ENCODE data around the gene CHN1. TPM values are rescaled to one million over a fixed set of nuclear protein-coding genes. Genes with fewer than 3 reads are reported as not detected.

The CHN1 gene
- total RNA-seq, 2 experiments from 2014 or later = 1.7 to 4.5 TPM

DNA sequence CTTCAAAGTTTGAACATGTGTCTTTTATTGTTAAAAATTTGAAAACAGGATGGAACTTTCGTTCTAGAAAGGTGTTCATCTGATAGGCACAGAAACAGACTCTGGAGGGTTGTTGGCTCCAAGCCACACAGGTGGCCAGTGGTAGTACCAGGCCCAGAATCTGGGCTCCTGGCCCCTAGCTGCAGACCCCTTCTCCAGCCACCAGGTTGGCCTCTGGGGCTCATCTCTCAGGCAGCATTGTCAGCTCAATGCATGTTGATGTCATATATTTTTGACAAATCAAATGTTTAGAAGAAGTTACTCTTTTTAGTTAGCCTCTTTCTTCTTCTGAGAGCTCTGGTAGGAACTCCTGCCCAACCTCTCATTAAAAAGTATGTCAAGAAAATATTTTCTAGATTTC lies 206.4 kb downstream of the CHN1 start:
- H3K4me3 Mint-ChIP-seq = no peak overlapping the region
- ATAC-seq = no peak
- CTCF ChIA-PET = no interaction called here
- no peaks in the 10 kb centered on the region for H3K36me3 Mint-ChIP-seq
- no peak for DNase-seq
- H3K27ac Mint-ChIP-seq = no peak overlapping the region
- H3K4me1 Mint-ChIP-seq = peaks cover 21% of the 10 kb centered on the region
- H3K27me3 Mint-ChIP-seq = no peaks in the 10 kb centered on the region
- no peaks in the 10 kb centered on the region for H3K9me3 Mint-ChIP-seq (ENCODE audit: low read depth)

DNA sequence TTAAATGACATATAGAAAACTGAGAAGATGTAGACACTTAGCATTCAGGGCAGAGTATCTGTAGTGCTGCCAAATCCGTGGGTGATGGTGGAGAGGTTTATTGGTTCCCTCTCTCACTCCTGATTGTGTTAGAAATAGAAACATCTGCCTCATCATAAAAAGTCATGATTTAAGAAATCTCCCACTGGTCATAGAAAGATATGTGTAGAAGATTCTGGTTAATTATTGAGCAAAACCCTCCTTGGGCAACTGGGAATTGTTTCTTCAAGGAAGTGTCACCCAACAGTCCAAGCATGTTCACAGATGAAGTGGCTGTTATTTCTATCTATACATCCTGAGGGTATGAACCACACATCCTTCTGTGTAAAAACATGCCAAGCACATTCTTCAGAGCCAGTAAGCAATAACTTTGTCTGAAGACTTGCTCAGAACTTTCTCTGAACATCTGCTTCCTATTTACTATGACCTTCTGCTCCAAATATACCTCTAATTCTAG lies 207.4 kb downstream of the CHN1 start:
- DNase-seq (no peak), ATAC-seq (no peak)
- no peak overlapping the region for H3K27ac Mint-ChIP-seq
- H3K4me3 Mint-ChIP-seq = no peak overlapping the region
- no peaks in the 10 kb centered on the region for H3K9me3 Mint-ChIP-seq (ENCODE audit: low read depth)
- no peaks in the 10 kb centered on the region for H3K27me3 Mint-ChIP-seq
- no peaks in the 10 kb centered on the region for H3K36me3 Mint-ChIP-seq
- peaks cover 21% of the 10 kb centered on the region for H3K4me1 Mint-ChIP-seq
- CTCF ChIA-PET = interaction anchor here (3.3 kb wide), 1 partner anchor 48 kb away, joined by 8 read pairs; no protein-coding TSS in a partner anchor

DNA sequence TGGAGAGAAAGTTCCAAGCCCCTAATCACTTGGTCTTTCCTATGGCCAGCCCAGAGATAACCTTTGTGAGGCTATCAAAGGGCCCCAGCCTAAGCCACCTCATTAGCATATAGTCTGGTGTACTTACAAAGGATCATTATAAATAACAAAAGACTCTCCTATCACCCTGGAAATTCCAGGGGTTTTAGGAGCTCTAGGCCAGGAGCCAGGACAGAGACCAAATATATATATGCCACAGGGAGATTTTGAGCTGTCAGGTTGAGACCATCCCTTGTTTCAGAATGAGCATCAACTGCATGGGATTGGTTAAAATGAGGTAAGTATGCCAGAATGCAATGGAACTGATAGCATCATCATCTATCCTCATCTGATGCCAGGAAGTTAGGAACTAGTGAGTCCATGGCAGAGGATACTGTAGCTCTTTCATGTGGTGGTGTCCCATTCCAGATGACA lies 208.8 kb downstream of the CHN1 start:
- Mint-ChIP-seq H3K4me1 (peaks cover 21% of the 10 kb centered on the region), H3K36me3 (no peaks in the 10 kb centered on the region), H3K27me3 (no peaks in the 10 kb centered on the region), H3K27ac (no peak overlapping the region), H3K9me3 (ENCODE audit: low read depth) (no peaks in the 10 kb centered on the region), H3K4me3 (no peak overlapping the region)
- DNase-seq (no peak), ATAC-seq (peak; percentile 27)
- CTCF ChIA-PET = interaction anchor here (0.6 to 3.3 kb wide), 3 partner anchors 47 to 219 kb away, joined by 3 to 8 read pairs (median 3); no protein-coding TSS in a partner anchor

DNA sequence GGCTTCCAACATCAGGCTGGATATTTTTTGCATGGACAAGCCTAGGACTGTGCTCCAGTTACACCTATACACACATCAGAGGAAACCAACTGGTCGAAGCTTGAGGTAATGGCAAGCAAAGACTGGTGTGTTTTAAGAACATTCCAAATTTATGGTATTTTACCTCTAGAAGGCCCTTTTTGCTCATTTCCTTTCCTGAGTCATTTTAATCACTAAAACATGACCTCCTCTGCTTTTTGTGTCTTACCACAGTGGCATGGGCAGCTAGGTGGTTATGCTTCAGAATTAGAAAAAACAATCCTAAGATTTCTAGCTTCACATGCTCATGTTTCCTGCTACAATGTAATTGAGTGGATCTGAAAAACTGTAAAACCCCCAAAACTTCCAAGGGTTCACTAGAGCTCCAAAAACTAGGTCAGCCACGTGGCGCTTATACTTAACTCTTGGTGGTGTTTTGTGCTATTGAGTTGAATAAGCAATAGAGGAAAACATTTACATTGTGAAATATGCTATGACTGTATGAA lies 210.3 kb downstream of the CHN1 start:
- no peak overlapping the region for H3K4me3 Mint-ChIP-seq
- H3K9me3 Mint-ChIP-seq (ENCODE audit: low read depth) = no peaks in the 10 kb centered on the region
- H3K36me3 Mint-ChIP-seq = no peaks in the 10 kb centered on the region
- DNase-seq (no peak), ATAC-seq (peak; percentile 36)
- H3K4me1 Mint-ChIP-seq = peaks cover 19% of the 10 kb centered on the region
- H3K27ac Mint-ChIP-seq = no peak overlapping the region
- CTCF ChIA-PET = interaction anchor here (1.0 to 3.3 kb wide), 2 partner anchors 45 to 190 kb away, joined by 3 to 8 read pairs; no protein-coding TSS in a partner anchor
- H3K27me3 Mint-ChIP-seq = no peaks in the 10 kb centered on the region

DNA sequence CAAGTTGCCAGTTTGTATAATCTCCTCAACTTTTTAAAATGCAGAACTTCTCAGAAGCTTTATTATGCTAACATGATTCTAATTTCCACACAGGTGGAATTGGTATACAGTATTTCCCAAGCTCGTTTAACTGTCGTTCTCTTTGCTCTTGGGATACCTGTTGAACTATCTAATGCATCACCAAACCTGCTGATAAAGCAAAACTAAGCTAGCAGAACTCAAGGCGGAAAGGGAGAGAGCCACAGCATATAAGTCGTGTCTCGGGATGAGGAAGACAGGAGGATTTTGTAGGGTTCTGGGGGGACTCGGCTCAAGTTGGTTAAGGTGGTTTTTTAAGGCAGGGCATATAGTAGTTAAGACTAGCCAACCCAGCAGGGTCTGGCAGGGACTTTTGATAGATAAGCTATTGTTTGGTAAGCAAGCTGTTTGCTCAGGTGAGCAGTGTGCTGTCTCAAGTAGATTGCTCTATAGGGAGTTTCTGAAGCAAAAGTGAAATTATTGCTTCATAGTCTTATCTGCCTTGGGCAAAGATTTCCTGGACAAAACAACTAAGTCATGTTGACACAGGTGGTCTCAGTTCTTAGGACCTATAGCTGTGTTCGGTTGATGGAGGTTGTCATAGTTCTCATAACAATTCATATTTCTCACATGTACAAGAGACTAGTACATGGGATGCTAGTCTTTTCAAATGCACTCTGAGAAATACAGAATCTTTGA lies 212.7 kb downstream of the CHN1 start:
- ATAC-seq = no peak
- no peaks in the 10 kb centered on the region for H3K27me3 Mint-ChIP-seq
- CTCF ChIA-PET = interaction anchor here (0.9 to 1.8 kb wide), 3 partner anchors 17 to 246 kb away, joined by 3 to 4 read pairs (median 3); no protein-coding TSS in a partner anchor
- H3K9me3 Mint-ChIP-seq (ENCODE audit: low read depth) = no peaks in the 10 kb centered on the region
- no peak overlapping the region for H3K27ac Mint-ChIP-seq
- peaks cover 29% of the 10 kb centered on the region for H3K4me1 Mint-ChIP-seq
- no peaks in the 10 kb centered on the region for H3K36me3 Mint-ChIP-seq
- H3K4me3 Mint-ChIP-seq = no peak overlapping the region
- DNase-seq = no peak

DNA sequence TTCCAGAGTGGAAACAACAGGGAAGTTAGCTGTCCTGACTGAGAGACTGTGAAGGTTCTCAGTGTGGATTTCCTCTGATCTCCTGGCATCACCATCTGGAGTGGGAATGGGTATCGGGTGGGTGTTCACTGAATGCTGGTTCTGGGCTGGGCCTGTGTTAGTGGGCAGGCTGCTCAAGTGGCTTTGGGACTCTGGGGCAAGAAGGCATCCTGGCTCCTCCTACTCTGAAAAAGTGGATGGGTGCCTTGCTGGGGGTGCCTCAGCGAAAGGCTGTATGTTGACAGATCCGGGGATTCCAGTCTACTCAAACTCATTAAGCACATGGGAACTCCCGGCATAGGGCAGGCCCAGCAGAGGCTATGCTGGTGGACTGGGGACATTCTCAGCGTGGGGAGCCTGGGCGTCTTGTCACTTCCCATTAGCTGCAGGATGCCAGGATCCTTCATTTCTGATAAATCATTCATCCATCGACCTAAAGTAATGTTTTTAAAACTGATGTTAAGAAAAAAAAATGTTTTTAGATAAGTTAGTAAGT lies 213.4 kb downstream of the CHN1 start:
- DNase-seq = no peak
- H3K27ac Mint-ChIP-seq = no peak overlapping the region
- CTCF ChIA-PET = interaction anchor here (0.9 to 1.8 kb wide), 3 partner anchors 16 to 245 kb away, joined by 3 to 4 read pairs (median 3); no protein-coding TSS in a partner anchor
- no peak overlapping the region for H3K4me3 Mint-ChIP-seq
- no peaks in the 10 kb centered on the region for H3K27me3 Mint-ChIP-seq
- H3K9me3 Mint-ChIP-seq (ENCODE audit: low read depth) = no peaks in the 10 kb centered on the region
- H3K36me3 Mint-ChIP-seq = no peaks in the 10 kb centered on the region
- no peak for ATAC-seq
- H3K4me1 Mint-ChIP-seq = peaks cover 29% of the 10 kb centered on the region

DNA sequence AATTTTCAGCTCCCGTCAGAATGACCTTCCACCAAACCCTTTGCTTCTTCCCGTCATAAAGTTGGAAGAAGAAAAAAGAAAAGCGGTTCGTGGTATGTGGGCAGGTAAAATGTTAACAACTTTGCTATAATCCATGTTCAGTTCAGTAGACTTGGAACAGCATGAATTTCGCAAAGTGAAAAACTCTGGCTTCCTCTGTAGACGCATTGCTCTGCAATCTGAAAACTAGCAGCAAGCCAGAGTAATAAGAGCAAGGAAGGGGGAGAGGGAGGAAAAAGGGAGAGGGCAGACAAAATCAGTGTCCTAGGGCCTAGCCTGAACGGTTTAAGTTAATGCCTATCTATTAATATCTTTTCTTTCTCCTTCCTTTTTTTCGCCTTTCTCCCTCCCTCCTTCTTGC lies 214.2 kb downstream of the CHN1 start:
- DNase-seq (no peak), ATAC-seq (no peak)
- CTCF ChIA-PET = interaction anchor here (0.9 kb wide), 1 partner anchor 244 kb away, joined by 3 read pairs; no protein-coding TSS in a partner anchor
- Mint-ChIP-seq H3K27me3 (no peaks in the 10 kb centered on the region), H3K9me3 (ENCODE audit: low read depth) (no peaks in the 10 kb centered on the region), H3K4me3 (no peak overlapping the region), H3K36me3 (no peaks in the 10 kb centered on the region), H3K4me1 (peaks cover 24% of the 10 kb centered on the region), H3K27ac (no peak overlapping the region)

DNA sequence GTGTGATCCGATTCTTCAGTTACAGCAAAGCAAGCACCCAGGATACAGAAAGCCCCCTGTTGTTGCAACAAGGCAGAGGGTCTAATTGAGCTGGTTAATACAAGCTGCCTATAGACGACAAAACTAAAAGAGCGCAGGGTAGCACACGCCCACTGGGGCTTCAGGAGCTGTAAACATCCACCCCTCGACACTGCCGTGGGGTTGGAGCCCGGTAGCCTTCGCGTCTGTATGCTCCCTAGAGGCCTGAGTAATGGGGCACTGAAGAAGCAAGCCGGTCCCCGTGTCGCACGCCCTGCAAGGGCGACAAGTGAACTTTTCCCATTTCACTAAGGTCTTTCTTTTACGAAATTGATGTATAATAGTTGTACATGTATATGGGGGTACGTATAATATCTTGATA lies 216.2 kb downstream of the CHN1 start:
- H3K4me3 Mint-ChIP-seq = no peak overlapping the region
- peaks cover 9% of the 10 kb centered on the region for H3K4me1 Mint-ChIP-seq
- CTCF ChIA-PET = no interaction called here
- no peak overlapping the region for H3K27ac Mint-ChIP-seq
- no peaks in the 10 kb centered on the region for H3K27me3 Mint-ChIP-seq
- no peaks in the 10 kb centered on the region for H3K36me3 Mint-ChIP-seq
- ATAC-seq (no peak), DNase-seq (no peak)
- H3K9me3 Mint-ChIP-seq (ENCODE audit: low read depth) = no peaks in the 10 kb centered on the region

DNA sequence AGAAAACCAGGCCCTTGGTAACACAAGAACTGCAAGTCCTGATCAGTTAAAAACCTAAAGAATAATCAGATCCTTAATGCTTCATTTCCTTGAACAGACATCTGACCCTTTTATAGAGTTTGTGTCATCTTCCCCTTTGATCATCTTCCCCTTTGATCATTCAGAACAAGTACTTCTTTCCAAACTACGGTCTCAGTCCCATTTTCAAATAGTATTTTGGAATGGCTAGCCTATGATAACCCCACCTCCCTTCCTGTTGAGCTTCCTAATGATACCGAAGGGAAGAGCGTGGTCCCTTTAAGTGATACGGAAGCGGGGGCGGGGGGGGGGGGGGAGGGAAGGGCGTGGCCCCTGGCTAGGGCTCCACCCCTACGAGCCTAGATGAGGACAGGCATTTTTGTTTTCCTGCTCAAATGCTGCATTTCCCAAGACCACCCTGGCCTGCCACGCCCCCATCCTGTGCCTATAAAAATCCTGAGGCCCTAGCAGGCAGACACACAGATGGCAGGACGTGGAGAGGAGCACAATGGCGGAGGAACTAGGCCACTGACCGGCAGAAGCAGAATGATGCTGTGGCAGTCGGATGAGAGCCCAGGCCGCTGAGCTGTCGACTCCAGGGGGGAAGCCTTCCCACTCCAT lies 216.8 kb downstream of the CHN1 start:
- H3K4me3 Mint-ChIP-seq = no peak overlapping the region
- H3K4me1 Mint-ChIP-seq = peaks cover 9% of the 10 kb centered on the region
- DNase-seq (no peak), ATAC-seq (no peak)
- H3K9me3 Mint-ChIP-seq (ENCODE audit: low read depth) = no peaks in the 10 kb centered on the region
- H3K27ac Mint-ChIP-seq = no peak overlapping the region
- no peaks in the 10 kb centered on the region for H3K36me3 Mint-ChIP-seq
- CTCF ChIA-PET = no interaction called here
- H3K27me3 Mint-ChIP-seq = no peaks in the 10 kb centered on the region

DNA sequence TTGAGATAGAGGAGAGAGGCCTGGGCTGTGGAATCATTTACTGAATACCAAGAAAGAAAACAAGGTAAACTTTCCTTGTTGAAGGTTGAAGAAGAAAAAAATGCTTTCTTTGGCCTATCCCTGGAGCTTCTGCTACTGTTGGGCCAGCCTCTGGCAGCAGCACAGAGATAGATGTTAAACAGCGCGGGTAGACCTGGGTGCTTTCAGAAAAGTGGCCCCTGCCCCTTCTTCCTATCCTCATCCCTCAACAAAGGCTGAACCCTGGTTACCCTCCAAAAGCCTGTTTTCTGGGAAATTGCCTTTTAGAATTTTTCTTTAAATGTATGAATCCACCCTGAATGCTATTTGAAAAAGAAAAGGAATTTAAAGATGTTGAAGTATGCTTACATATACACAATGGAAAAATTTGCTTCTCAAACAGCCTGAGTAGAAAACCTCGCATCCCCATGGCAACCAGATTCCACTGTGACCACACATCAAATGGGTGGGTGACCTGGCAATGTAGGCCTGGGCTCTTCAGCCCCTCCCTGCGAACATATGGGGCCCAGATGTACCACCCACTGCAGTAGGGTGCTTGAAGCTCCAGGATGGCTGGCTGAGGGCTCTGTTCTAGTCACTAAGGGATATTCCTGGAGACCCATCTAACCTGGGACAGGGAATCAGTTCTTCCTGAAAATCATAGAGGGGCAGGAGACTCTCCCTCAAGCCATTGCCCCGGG lies 217.5 kb downstream of the CHN1 start:
- Mint-ChIP-seq H3K4me1 (peaks cover 9% of the 10 kb centered on the region), H3K4me3 (no peak overlapping the region), H3K27ac (no peak overlapping the region), H3K9me3 (ENCODE audit: low read depth) (no peaks in the 10 kb centered on the region), H3K36me3 (no peaks in the 10 kb centered on the region), H3K27me3 (no peaks in the 10 kb centered on the region)
- peak; percentile 58 for ATAC-seq
- DNase-seq = no peak
- CTCF ChIA-PET = interaction anchor here (1.0 kb wide), 1 partner anchor 10 kb away, joined by 3 read pairs; no protein-coding TSS in a partner anchor

DNA sequence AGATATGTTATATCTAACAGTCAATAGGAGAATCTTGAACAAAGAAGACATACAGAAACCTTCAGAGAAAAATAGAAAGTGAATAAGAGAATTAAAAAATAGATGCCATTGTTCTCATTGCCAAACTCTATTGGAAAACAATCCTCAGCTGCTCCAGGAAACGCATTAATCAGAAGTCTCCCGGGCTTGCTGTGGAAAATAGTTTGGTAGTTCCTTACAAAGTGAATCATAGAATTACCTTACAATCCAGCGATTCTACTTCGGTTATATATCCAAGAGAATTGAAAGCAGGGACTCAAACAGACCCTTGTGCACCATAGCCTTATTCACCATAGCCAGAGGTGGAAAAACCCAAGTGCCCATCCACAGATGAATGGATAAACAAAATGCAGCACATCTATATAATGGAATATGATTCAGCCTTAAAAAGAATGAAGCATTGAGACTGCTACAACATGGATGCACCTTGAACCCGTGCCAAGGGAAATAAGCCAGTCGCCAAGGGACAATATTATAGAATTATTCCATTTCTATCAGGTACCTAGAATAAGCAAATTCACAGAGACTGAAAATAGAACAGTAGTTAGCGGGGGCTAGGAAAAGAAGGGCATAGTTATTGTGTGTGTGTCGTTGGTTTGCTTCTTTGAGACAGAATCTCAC lies 219.0 kb downstream of the CHN1 start:
- CTCF ChIA-PET = no interaction called here
- Mint-ChIP-seq H3K27me3 (no peaks in the 10 kb centered on the region), H3K9me3 (ENCODE audit: low read depth) (no peaks in the 10 kb centered on the region), H3K27ac (no peak overlapping the region), H3K4me1 (peaks cover 9% of the 10 kb centered on the region), H3K4me3 (no peak overlapping the region), H3K36me3 (no peaks in the 10 kb centered on the region)
- ATAC-seq (no peak), DNase-seq (no peak)

DNA sequence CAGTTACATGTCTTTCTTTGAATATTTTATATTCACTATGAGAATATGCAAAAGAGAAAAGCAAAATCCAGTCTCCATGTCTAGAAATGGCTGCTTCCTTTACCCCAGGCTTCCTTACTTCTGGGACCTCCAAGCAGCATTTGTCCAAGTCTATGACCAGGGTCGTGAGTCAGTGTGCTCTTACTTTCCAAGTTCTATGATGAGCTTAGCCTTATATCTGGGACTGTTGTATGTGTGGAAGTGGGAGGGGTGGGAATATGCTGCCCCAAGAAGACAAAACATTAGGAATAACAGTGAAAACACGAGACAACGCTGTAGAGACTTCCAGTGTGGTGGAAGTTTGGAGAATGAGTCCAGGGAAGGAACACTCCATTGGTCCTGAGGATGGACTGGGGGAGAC lies 219.7 kb downstream of the CHN1 start:
- Mint-ChIP-seq H3K36me3 (no peaks in the 10 kb centered on the region), H3K9me3 (ENCODE audit: low read depth) (no peaks in the 10 kb centered on the region), H3K27ac (no peak overlapping the region), H3K4me3 (no peak overlapping the region), H3K4me1 (peaks cover 9% of the 10 kb centered on the region), H3K27me3 (no peaks in the 10 kb centered on the region)
- CTCF ChIA-PET = interaction anchor here (1.6 kb wide), 1 partner anchor 15 kb away, joined by 5 read pairs; no protein-coding TSS in a partner anchor
- ATAC-seq (no peak), DNase-seq (no peak)

Data from activated CD8-positive, alpha-beta memory T cell treated with anti-CD3 and anti-CD28 coated beads, Interleukin-2, amount 10 ng/mL, durations not matched to agents 7 days and 5 days (primary cell).